IMR-90 (cell line): Measurements from ENCODE around the gene EPSTI1. TPM values are rescaled to one million over a fixed set of nuclear protein-coding genes. Genes with fewer than 3 reads are reported as not detected.
A peak's percentile ranks its signal among the peaks of the same experiment; 100 is the strongest.

Experiments
- ATAC-seq: fragments of 200-7000 bp; cut with Tn5 transposase; 2 replicates; pipeline ENCODE4 v1.9.1; 2020; ENCODE audit warnings: low read depth, mild to moderate bottlenecking, moderate library complexity
- BruUV-seq: library from RNA; stranded (reverse); fragments of 400-500 nt; replicated peaks from 2 replicates; lab custom pipeline; 2021; lab: Mats Ljungman, UMichigan
- CTCF ChIA-PET: fragments of 300-600 bp; formaldehyde crosslinking; extraction: SDS; loops from one replicate; lab custom pipeline; 2021; ENCODE audit warnings: antibody characterized with exemption; lab: Yijun Ruan, JAX
- POLR2A ChIA-PET: fragments of 300-600 bp; sonication (Branson Sonifier 250); formaldehyde crosslinking; loops from one replicate; lab custom pipeline; 2022; ENCODE audit warnings: antibody characterized with exemption; ENCODE audit not compliant: unreplicated experiment; lab: Charles Lee
- DNase-seq: peaks from one replicate; pipeline ENCODE4 v3.0.0; 2013
- H2AFZ ChIP-seq: replicated peaks from 2 replicates; pipeline ENCODE3; 2013; ENCODE audit warnings: low read length, mild to moderate bottlenecking; ENCODE audit not compliant: poor library complexity
- H2AK5ac ChIP-seq: 2 replicates; pipeline ENCODE4 v1.6.1; 2013; ENCODE audit warnings: low read depth, low read length, inconsistent platforms
- H2AK9ac ChIP-seq: replicated peaks from 2 replicates; pipeline ENCODE3; 2013; ENCODE audit warnings: mild to moderate bottlenecking, low read depth, low read length, moderate library complexity; ENCODE audit not compliant: poor library complexity
- H2BK120ac ChIP-seq: 2 replicates; pipeline ENCODE4 v1.6.1; 2013; ENCODE audit warnings: low read depth, low read length, inconsistent platforms
- H2BK15ac ChIP-seq: 3 replicates; pipeline ENCODE4 v1.6.1; 2013; ENCODE audit warnings: low read depth, low read length, inconsistent platforms
- H2BK20ac ChIP-seq: 2 replicates; pipeline ENCODE4 v1.6.1; 2013; ENCODE audit warnings: low read depth, mild to moderate bottlenecking, inconsistent platforms, low read length, moderate library complexity
- H2BK5ac ChIP-seq: 2 replicates; pipeline ENCODE4 v1.6.1; 2013; ENCODE audit warnings: mild to moderate bottlenecking, low read depth, low read length, inconsistent platforms; ENCODE audit not compliant: poor library complexity, severe bottlenecking
- H3K14ac ChIP-seq: replicated peaks from 2 replicates; pipeline ENCODE4 v1.6.1; 2013; ENCODE audit warnings: low read depth, low read length, inconsistent platforms
- H3K18ac ChIP-seq: 2 replicates; pipeline ENCODE4 v1.6.1; 2013; ENCODE audit warnings: low read depth, low read length, control low read depth
- H3K23ac ChIP-seq: 2 replicates; pipeline ENCODE4 v1.6.1; 2013; ENCODE audit warnings: low read depth, low read length, inconsistent platforms
- H3K27ac ChIP-seq: 2 replicates; pipeline ENCODE4 v1.5.1; 2013; ENCODE audit warnings: mild to moderate bottlenecking, control low read depth, low read length; ENCODE audit not compliant: insufficient read depth
- H3K27me3 ChIP-seq: 2 replicates; pipeline ENCODE4 v1.6.1; 2013; ENCODE audit warnings: low read length; ENCODE audit not compliant: control insufficient read depth, insufficient read depth
- H3K36me3 ChIP-seq: 2 replicates; pipeline ENCODE4 v1.6.1; 2013; ENCODE audit warnings: low read length, mixed read lengths; ENCODE audit not compliant: control insufficient read depth, insufficient read depth
- H3K4ac ChIP-seq: 2 replicates; pipeline ENCODE4 v1.6.1; 2013; ENCODE audit warnings: low read depth, low read length, inconsistent platforms
- H3K4me1 ChIP-seq: 2 replicates; pipeline ENCODE4 v1.6.1; 2013; ENCODE audit warnings: low read length, mixed read lengths; ENCODE audit not compliant: control insufficient read depth, insufficient read depth
- H3K4me2 ChIP-seq: 2 replicates; pipeline ENCODE4 v1.6.1; 2013; ENCODE audit warnings: low read depth, mild to moderate bottlenecking, control low read depth, low read length, moderate library complexity
- H3K4me3 ChIP-seq: 2 replicates; pipeline ENCODE4 v1.5.1; 2013; ENCODE audit warnings: low read depth, mild to moderate bottlenecking, control low read depth, low read length, moderate library complexity; ENCODE audit not compliant: insufficient read depth
- H3K56ac ChIP-seq: 2 replicates; pipeline ENCODE4 v1.6.1; 2013; ENCODE audit warnings: low read length, inconsistent platforms; ENCODE audit not compliant: insufficient read depth; ENCODE audit errors: extremely low read depth
- H3K79me1 ChIP-seq, 2 experiments: 2 replicates each; pipeline ENCODE4 v1.6.1; 2013; ENCODE audit warnings: low read length in 2 of 2, inconsistent platforms in 1 of 2, low read depth in 1 of 2
- H3K9ac ChIP-seq: 2 replicates; pipeline ENCODE4 v1.6.1; 2013; ENCODE audit warnings: low read depth, low read length, control low read depth
- H3K9me1 ChIP-seq: 2 replicates; pipeline ENCODE4 v1.6.1; 2013; ENCODE audit warnings: low read length, inconsistent platforms; ENCODE audit not compliant: insufficient read depth
- H3K9me3 ChIP-seq: 2 replicates; pipeline ENCODE4 v1.6.1; 2013; ENCODE audit warnings: low read length; ENCODE audit not compliant: control insufficient read depth, insufficient read depth
- H4K20me1 ChIP-seq: 2 replicates; pipeline ENCODE4 v1.6.1; 2013; ENCODE audit warnings: low read length, inconsistent platforms; ENCODE audit not compliant: insufficient read depth
- H4K5ac ChIP-seq: 2 replicates; pipeline ENCODE4 v1.6.1; 2013; ENCODE audit warnings: mild to moderate bottlenecking, low read depth, low read length, control low read depth
- H4K8ac ChIP-seq, 2 experiments: 2 replicates each; pipeline ENCODE4 v1.6.1; 2013; ENCODE audit warnings: low read depth in 2 of 2, low read length in 2 of 2, control low read depth in 1 of 2, inconsistent platforms in 1 of 2
- H4K91ac ChIP-seq: 2 replicates; pipeline ENCODE4 v1.6.1; 2013; ENCODE audit warnings: low read depth, low read length, inconsistent platforms; ENCODE audit not compliant: insufficient read depth
- BHLHE40 ChIP-seq: fragments of 150-350 bp; IDR thresholded peaks from 2 replicates; pipeline ENCODE4 v1.6.1; 2016; ENCODE audit warnings: mild to moderate bottlenecking, low read depth, low read length
- CEBPB ChIP-seq: IDR thresholded peaks from 2 replicates; pipeline ENCODE4 v1.6.1; 2012; ENCODE audit warnings: low read depth, low read length, improper control_type of control experiment
- CHD1 ChIP-seq: IDR thresholded peaks from 2 replicates; pipeline ENCODE4 v1.6.1; 2012; ENCODE audit warnings: low read depth, low read length, improper control_type of control experiment
- CTCF ChIP-seq: conservative IDR thresholded peaks from 2 replicates; pipeline ENCODE4 v1.5.1; 2012; ENCODE audit warnings: mild to moderate bottlenecking, low read depth, low read length, improper control_type of control experiment
- FOS ChIP-seq: fragments of 150-350 bp; IDR thresholded peaks from 2 replicates; pipeline ENCODE4 v1.6.1; 2016; ENCODE audit warnings: low read depth, low read length
- MAFK ChIP-seq: IDR thresholded peaks from 2 replicates; pipeline ENCODE4 v1.6.1; 2012; ENCODE audit warnings: low read depth, low read length, improper control_type of control experiment
- MAZ ChIP-seq: IDR thresholded peaks from 2 replicates; pipeline ENCODE4 v1.6.1; 2012; ENCODE audit warnings: low read depth, mild to moderate bottlenecking, low read length, improper control_type of control experiment, moderate library complexity, borderline replicate concordance
- MXI1 ChIP-seq: IDR thresholded peaks from 2 replicates; pipeline ENCODE4 v1.6.1; 2012; ENCODE audit warnings: low read depth, mild to moderate bottlenecking, low read length, moderate library complexity, borderline replicate concordance
- NFE2L2 ChIP-seq: fragments of 150-350 bp; IDR thresholded peaks from 2 replicates; pipeline ENCODE4 v1.6.1; 2016; ENCODE audit warnings: low read depth, mild to moderate bottlenecking, low read length
- POLR2A ChIP-seq: IDR thresholded peaks from 2 replicates; pipeline ENCODE4 v1.6.1; 2012; ENCODE audit warnings: mild to moderate bottlenecking, low read depth, low read length
- RAD21 ChIP-seq: IDR thresholded peaks from 2 replicates; pipeline ENCODE4 v1.6.1; 2012; ENCODE audit warnings: low read length, improper control_type of control experiment
- RCOR1 ChIP-seq: IDR thresholded peaks from 2 replicates; pipeline ENCODE4 v1.6.1; 2012; ENCODE audit warnings: mild to moderate bottlenecking, low read length, improper control_type of control experiment; ENCODE audit not compliant: insufficient replicate concordance
- RFX5 ChIP-seq: IDR thresholded peaks from 2 replicates; pipeline ENCODE4 v1.8.0; 2012; ENCODE audit warnings: low read depth, mild to moderate bottlenecking, low read length, moderate library complexity
- SMC3 ChIP-seq: fragments of 150-350 bp; IDR thresholded peaks from 2 replicates; pipeline ENCODE4 v1.6.1; 2016; ENCODE audit warnings: low read depth, mild to moderate bottlenecking, antibody characterized with exemption, low read length, moderate library complexity
- WGBS, 2 experiments: methylation state at CpG; one replicate each; pipeline versions ENCODE4 v1.1.5 to v1.1.7; 2013; ENCODE audit warnings: missing lambda C conversion rate in 2 of 2; ENCODE audit not compliant: insufficient read length in 1 of 2; ENCODE audit errors: extremely low coverage in 2 of 2; 5-methylcytosine and 5-hydroxymethylcytosine counted together
- dilution Hi-C: fragments of 300-500 bp; cut with HindIII; formaldehyde crosslinking; loops from one replicate; pipeline ENCODE4 v1.14.3; 2018; ENCODE audit warnings: low sequenced_read_pairs; ENCODE audit not compliant: unreplicated experiment
- in situ Hi-C: fragments of 300-500 bp; cut with MboI; formaldehyde crosslinking; loops from 3 replicates; pipeline ENCODE4 v1.14.3; 2019; ENCODE audit warnings: low sequenced_read_pairs, inconsistent platforms, mixed read lengths
- intact Hi-C: fragments of 100-400 bp; cut with micrococcal nuclease; formaldehyde crosslinking; loops from 2 replicates; pipeline ENCODE4 v1.10.0; 2022
- polyA plus RNA-seq, 3 experiments: library from polyadenylated mRNA; depleted of rRNA; stranded (reverse); fragments of >200 nt; gene quantifications; 2 replicates each; pipeline ENCODE4 v1.2.3, GENCODE V29; 2012; ENCODE audit warnings: low replicate concordance in 1 of 3
- total RNA-seq: library from RNA; depleted of rRNA; stranded (reverse); fragments of >200 nt; gene quantifications from 2 replicates; pipeline ENCODE4 v1.2.3, GENCODE V29; 2012
- TF ChIP-seq, protein P1 (sequence below): fragments of 150-350 bp; IDR thresholded peaks from 2 replicates; pipeline ENCODE4 v1.6.1; 2016; ENCODE audit warnings: low read depth, mild to moderate bottlenecking, low read length, moderate library complexity, borderline replicate concordance
- TF ChIP-seq, protein P2 (sequence below): fragments of 150-350 bp; IDR thresholded peaks from 2 replicates; pipeline ENCODE4 v1.6.1; 2017; ENCODE audit warnings: mild to moderate bottlenecking, antibody characterized with exemption, low read length, low read depth

EPSTI1 gene
- total and polyA plus RNA-seq, 2 of the 4 experiments (the other 2 are of a cell fraction), result 0.90 to 1.6 TPM

GRCh38 chr13:43003010-43003409, 11.0 kb upstream of the EPSTI1 start:
- H4K5ac ChIP-seq, result peak overlapping the region; percentile 54; the same call in 1 of the 2 replicates
- in situ Hi-C loops, result no loop called here
- H3K4ac ChIP-seq, result peak overlapping the region; percentile 4; the same call in 1 of the 2 replicates
- no peaks in the 10 kb centered on the region for H3K9me3 ChIP-seq
- no peak overlapping the region; the same call in 1 of the 2 replicates for H3K23ac ChIP-seq
- TF ChIP-seq, protein P1, sequence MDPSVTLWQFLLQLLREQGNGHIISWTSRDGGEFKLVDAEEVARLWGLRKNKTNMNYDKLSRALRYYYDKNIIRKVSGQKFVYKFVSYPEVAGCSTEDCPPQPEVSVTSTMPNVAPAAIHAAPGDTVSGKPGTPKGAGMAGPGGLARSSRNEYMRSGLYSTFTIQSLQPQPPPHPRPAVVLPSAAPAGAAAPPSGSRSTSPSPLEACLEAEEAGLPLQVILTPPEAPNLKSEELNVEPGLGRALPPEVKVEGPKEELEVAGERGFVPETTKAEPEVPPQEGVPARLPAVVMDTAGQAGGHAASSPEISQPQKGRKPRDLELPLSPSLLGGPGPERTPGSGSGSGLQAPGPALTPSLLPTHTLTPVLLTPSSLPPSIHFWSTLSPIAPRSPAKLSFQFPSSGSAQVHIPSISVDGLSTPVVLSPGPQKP, result no peak
- TF ChIP-seq RCOR1 (no peak), MAFK (no peak), MXI1 (no peak), RAD21 (no peak), NFE2L2 (no peak), RFX5 (no peak), POLR2A (no peak), CHD1 (no peak), CEBPB (no peak), SMC3 (no peak), CTCF (no peak), MAZ (no peak), BHLHE40 (no peak), FOS (no peak)
- TF ChIP-seq, protein P2, sequence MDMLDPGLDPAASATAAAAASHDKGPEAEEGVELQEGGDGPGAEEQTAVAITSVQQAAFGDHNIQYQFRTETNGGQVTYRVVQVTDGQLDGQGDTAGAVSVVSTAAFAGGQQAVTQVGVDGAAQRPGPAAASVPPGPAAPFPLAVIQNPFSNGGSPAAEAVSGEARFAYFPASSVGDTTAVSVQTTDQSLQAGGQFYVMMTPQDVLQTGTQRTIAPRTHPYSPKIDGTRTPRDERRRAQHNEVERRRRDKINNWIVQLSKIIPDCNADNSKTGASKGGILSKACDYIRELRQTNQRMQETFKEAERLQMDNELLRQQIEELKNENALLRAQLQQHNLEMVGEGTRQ, result no peak
- H3K79me1 ChIP-seq, result no peaks in the 10 kb centered on the region
- H2BK20ac ChIP-seq, result peak overlapping the region; percentile 83
- no peak overlapping the region for H3K4me3 ChIP-seq
- H3K36me3 ChIP-seq, result no peaks in the 10 kb centered on the region
- H3K9ac ChIP-seq, result no peak overlapping the region
- ATAC-seq (peak; percentile 35; the same call in 1 of the 2 replicates), DNase-seq (peak; percentile 40)
- H3K56ac ChIP-seq, result no peak overlapping the region
- POLR2A ChIA-PET, result no interaction called here
- H3K27ac ChIP-seq, result no peak overlapping the region
- H2BK120ac ChIP-seq, result peak overlapping the region; percentile 52
- 100% methylated on average over 1 of the region's 2 CpGs; no CpG with 5 or more reads in 1 of the 2 experiments for WGBS, 2 experiments
- H4K8ac ChIP-seq, result peak overlapping the region; percentile 64 to 66; a peak in 3 of 4 replicates
- H2BK5ac ChIP-seq, result peak overlapping the region; percentile 51
- H3K27me3 ChIP-seq, result no peaks in the 10 kb centered on the region
- BruUV-seq, result no TSS peak
- no peak overlapping the region for H3K4me2 ChIP-seq
- H4K91ac ChIP-seq, result peak overlapping the region; percentile 49
- H2AFZ ChIP-seq, result no peak overlapping the region
- CTCF ChIA-PET, result no interaction called here
- peak overlapping the region; percentile 23; the same call in 2 of the 3 replicates for H2BK15ac ChIP-seq
- H3K9me1 ChIP-seq, result peaks cover 12% of the 10 kb centered on the region
- H2AK5ac ChIP-seq, result peak overlapping the region; percentile 59
- intact Hi-C loops, result no loop called here
- no peak overlapping the region for H2AK9ac ChIP-seq
- H3K4me1 ChIP-seq, result peaks cover 11% of the 10 kb centered on the region
- H3K18ac ChIP-seq, result peak overlapping the region; percentile 94; the same call in 1 of the 2 replicates
- peak overlapping the region; percentile 83; the same call in 1 of the 2 replicates for H3K14ac ChIP-seq
- dilution Hi-C loops, result no loop called here
- H4K20me1 ChIP-seq, result no peaks in the 10 kb centered on the region
